HG03175 (cell line): ENCODE results near the gene PRSS12.
A peak's percentile ranks its signal among the peaks of the same experiment; 100 is the strongest.
"Not testable (repeated sequence)": the region's sequence is repeated elsewhere in the genome, so short reads cannot be mapped to it uniquely, and the experiment has no call there.

Source experiments
- ATAC-seq: cut with Tn5 transposase; IDR thresholded peaks from one replicate; pipeline ENCODE4 v1.9.1; 2021; ENCODE audit warnings: mild to moderate bottlenecking, moderate library complexity; ENCODE audit not compliant: unreplicated experiment

PRSS12 gene

GRCh38 chr4:118279328-118279727, 73.5 kb downstream of the PRSS12 start:
- no peak for ATAC-seq

- peak; percentile 93 for ATAC-seq
Measured at GRCh38 chr4:118278473-118279274, 74.1 kb downstream of the PRSS12 start.

- ATAC-seq, result no peak
Measured at GRCh38 chr4:118277243-118277642, 75.6 kb downstream of the PRSS12 start.

GRCh38 chr4:118276580-118276979, 76.2 kb downstream of the PRSS12 start:
- ATAC-seq, result no peak

GRCh38 chr4:118273642-118274041, 79.2 kb downstream of the PRSS12 start:
- no peak for ATAC-seq

- ATAC-seq, result no peak
Measured at GRCh38 chr4:118271788-118272187, 81.0 kb downstream of the PRSS12 start.

DNA sequence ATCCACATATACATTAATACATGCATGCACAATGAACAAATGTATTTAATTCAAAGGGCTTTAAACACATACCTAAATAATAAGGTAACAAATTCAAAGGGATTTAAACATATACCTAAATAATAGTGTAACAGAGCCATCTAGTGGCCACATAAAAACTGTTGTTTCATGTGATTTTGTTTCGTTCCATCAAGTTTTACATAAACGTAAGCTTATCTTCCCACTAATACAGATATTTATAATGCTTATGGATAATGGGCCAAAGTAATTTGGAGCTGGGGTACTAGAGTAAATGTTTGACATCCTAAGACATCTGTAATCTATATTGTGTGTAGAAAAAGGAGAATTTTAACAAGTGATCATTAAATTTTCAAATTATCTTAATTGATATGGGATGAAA, 82.3 kb downstream of the PRSS12 start:
- ATAC-seq, result peak; percentile 61

DNA sequence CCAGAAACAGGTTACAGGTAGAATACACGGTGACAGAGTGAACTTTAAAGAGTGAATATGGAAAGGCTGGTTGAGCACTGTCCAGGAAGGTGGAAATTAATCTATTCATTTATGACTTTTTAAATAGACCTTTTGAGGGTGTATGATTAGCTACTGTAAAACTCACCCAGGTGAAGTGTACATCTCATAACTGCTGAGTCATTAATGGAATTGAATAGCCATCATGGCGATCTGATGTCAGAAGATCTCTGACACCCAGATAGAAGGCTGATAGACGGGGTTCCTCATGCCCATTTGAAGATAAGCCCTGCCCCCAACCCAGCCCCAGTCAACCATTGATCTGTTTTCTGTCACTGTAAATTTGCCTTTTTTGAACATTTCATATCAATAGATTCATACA, 84.0 kb downstream of the PRSS12 start:
- ATAC-seq, result no peak

DNA sequence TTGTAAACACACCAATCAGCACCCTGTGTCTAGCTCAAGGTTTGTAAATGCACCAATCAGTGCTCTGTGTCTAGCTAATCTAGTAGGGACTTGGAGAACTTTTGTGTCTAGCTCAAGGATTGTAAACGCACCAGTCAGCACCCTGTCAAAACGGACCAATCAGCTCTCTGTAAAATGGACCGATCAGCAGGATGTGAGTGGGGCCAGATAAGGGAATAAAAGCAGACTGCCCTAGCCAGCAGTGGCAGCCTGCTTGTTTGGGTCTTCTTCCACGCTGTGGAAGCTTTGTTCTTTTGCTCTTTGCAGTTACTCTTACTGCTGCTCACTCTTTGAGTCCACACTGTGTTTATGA, 86.7 kb downstream of the PRSS12 start:
- not testable (repeated sequence) for ATAC-seq

DNA sequence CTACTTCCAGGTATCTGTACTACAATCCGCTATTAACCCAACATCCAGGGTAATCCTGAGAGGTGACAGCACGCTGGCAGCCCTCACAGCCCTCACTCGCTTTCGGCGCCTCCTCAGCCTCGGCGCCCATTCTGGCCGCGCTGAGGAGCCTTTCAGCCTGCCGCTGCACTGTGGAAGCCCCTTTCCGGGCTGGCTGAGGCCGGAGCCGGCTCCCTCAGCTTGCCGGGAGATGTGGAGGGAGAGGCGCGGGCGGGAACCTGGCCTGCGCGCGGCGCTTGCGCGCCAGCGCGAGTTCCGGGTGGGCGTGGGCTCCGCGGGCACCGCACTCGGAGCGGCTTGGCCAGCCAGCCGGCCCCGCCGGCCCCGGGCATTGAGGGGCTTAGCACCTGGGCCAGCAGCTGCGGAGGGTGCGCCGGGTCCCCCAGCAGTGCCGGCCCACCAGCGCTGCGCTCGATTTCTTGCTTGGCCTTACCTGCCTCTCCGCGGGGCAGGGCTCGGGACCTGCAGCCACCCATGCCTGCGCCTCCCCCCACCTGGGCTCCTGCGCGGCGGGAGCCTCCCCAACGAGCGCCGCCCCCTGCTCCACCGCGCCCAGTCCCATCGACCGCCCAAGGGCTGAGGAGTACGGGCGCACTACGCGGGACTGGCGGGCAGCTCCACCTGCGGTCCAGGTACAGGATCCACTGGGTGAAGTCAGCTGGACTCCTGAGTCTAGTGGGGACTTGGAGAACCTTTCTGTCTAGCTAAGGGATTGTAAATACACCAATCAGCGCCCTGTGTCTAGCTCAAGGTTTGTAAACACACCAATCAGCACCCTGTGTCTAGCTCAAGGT, 87.3 kb downstream of the PRSS12 start:
- no peak for ATAC-seq

- ATAC-seq, result no peak
Measured at GRCh38 chr4:118264096-118264495, 88.7 kb downstream of the PRSS12 start.

DNA sequence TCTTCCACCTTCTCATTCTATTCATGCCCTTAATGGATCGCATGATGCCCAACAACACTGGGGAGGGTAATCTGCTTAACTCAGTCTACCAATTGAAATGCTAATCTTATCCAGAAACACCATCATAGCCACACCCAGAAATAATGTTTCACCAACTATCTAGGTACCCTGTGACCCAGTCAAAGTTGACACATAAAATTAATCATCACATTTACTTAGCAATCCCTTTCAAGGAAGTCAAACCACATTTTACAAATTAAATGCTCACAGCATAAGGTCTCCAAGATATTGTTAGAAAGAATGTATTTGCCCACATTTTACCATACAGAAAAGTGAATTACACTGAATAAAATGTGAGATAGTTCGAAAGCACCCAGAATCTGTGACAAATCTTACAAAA, 92.5 kb downstream of the PRSS12 start:
- ATAC-seq, result no peak

DNA sequence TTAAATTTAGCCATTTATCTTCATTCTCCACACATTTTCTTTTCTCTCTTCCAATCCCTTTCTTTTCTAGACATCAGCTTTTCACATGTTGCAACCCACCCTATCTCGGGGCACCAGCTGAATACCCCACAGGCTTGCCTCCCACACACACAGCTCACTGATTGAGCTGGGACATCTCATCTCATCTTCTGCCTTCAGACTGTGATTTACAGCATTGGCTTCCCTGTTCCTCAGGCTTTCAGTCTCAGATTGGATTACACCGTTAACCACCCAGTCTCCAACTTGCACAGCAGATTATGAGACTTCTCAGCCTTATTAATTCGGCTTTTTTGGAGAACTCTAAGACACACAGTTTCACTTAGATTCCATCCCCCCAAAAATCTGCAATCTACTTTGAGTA, 93.7 kb downstream of the PRSS12 start:
- no peak for ATAC-seq

- ATAC-seq, result no peak
Measured at GRCh38 chr4:118254368-118254767, 98.4 kb downstream of the PRSS12 start.

DNA sequence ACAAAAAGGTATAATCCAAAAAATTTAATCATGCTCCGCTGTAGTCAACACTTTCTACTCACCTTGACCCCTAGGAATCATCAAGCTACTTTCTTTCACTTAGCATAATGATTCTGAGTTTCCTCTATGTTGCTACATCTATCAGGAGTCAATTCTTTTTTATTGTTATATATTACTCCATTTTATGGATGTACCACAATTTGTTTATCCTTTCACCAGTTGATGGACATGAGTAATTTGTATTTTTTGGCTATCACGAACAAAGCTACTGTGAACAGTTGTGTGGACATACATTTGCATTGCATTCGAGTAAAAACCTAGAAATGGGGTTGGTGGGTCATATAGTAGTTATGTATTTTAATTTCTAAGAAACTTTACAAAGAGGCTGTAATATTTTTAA, 102.9 kb downstream of the PRSS12 start:
- ATAC-seq, result no peak

DNA sequence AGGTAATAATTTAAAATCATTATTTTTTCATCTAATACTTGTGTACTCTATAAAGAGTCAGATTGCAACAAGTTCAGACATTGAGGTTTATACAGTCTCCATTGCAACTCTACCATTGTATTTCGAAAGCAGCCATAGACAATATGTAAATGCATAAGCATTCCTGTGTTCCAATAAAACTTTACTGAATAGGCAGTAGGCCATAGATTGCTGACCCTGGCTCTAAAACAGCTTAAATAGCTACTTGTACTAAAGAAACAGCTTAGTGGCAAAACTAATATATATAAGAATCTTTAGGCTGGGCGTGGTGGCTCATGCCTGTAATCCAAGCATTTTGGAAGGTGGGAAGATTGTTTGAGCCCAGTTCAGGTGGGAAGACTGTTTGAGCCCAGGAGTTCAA, 115.3 kb downstream of the PRSS12 start:
- no peak for ATAC-seq

- no peak for ATAC-seq
Measured at GRCh38 chr4:118235566-118236120, 117.2 kb downstream of the PRSS12 start.
